ENCODE results near the gene RNF111. TPM values are rescaled to one million over a fixed set of nuclear protein-coding genes. Genes with fewer than 3 reads are reported as not detected.
A peak's percentile ranks its signal among the peaks of the same experiment; 100 is the strongest.

Gene RNF111
- total and polyA plus RNA-seq, 5 donors from 2014 or later, result 17.2 to 58.2 (median 19.8) TPM

GRCh38 chr15:58962662-58963565, 24.5 kb upstream of the RNF111 start:
- Mint-ChIP-seq H3K27me3 (peaks cover 5% of the 10 kb centered on the region), H3K27ac (peak overlapping the region in 1 of 3 donors; percentile 66), H3K4me3 (no peak overlapping the region), H3K9me3 (peaks cover 0 to 1% (median 0%) of the 10 kb centered on the region in 7 donors), H3K4me1 (no peaks in the 10 kb centered on the region), H3K36me3 (no peaks in the 10 kb centered on the region)
- Histone ChIP-seq H3K27ac (ENCODE audit: insufficient read depth, low read length, poor library complexity, severe bottlenecking) (no peak overlapping the region), H3K27me3 (ENCODE audit: control insufficient read depth, insufficient read depth, low read length) (no peaks in the 10 kb centered on the region), H3K4me1 (ENCODE audit: control insufficient read depth, insufficient read depth, low read length, poor library complexity, severe bottlenecking) (no peaks in the 10 kb centered on the region), H3K36me3 (ENCODE audit: control insufficient read depth, insufficient read depth, low read length) (no peaks in the 10 kb centered on the region), H3K9me3 (ENCODE audit: control insufficient read depth in 2 of 2, low read length in 2 of 2) (no peaks in the 10 kb centered on the region), H3K4me3 (ENCODE audit: low read depth, low read length) (no peak overlapping the region)
- DNase-seq (no peak), ATAC-seq (ENCODE audit: low read depth in 2 of 2) (no peak)

DNA sequence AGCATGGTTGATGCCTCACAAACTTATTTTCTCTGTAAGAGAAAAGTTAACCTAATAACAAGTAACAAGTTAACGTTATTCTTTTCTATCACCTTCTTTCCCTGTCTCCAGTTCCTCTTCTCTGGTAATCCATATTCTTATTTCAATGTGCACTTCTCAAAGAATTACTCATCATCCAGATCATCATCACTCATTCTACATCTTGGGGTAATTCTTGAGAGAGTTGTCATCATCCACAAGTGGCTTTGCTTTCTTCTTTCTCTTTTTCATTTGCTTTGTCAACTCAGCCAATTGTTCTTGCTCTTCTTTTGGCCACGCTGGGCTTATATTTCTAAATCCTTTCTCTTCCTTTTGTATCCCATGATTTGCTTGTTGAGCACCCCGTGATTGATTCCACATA, 20.8 kb upstream of the RNF111 start:
- Mint-ChIP-seq H3K4me1 (no peaks in the 10 kb centered on the region), H3K9me3 (peaks cover 0 to 1% (median 0%) of the 10 kb centered on the region in 7 donors), H3K27ac (peak overlapping the region in 1 of 3 donors; percentile 6), H3K4me3 (no peak overlapping the region), H3K36me3 (no peaks in the 10 kb centered on the region), H3K27me3 (peaks cover 5% of the 10 kb centered on the region)
- DNase-seq (no peak), ATAC-seq (ENCODE audit: low read depth in 2 of 2) (no peak)
- Histone ChIP-seq H3K4me3 (ENCODE audit: low read depth, low read length) (no peak overlapping the region), H3K9me3 (ENCODE audit: control insufficient read depth in 2 of 2, low read length in 2 of 2) (no peaks in the 10 kb centered on the region), H3K36me3 (ENCODE audit: control insufficient read depth, insufficient read depth, low read length) (no peaks in the 10 kb centered on the region), H3K4me1 (ENCODE audit: control insufficient read depth, insufficient read depth, low read length, poor library complexity, severe bottlenecking) (no peaks in the 10 kb centered on the region), H3K27me3 (ENCODE audit: control insufficient read depth, insufficient read depth, low read length) (no peaks in the 10 kb centered on the region), H3K27ac (ENCODE audit: insufficient read depth, low read length, poor library complexity, severe bottlenecking) (no peak overlapping the region)

DNA sequence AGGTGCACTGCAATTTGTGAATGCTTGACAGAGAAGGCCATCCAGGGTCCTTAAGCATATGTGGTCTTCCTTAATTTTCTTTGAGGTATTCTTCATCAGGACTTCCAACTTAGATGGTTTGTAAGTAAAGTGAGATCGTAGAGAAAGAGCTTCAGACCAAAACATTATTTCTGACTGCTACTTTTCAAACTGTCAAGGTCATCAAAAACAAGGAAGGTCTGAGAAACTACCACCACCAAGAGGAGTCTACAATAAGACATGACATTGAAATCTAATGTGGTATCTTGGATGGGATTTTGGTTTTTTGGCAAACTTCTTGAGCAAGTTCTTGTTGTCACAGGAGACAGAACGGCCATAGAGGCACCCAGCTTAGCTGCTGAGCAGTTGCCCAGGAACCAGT, 20.0 kb upstream of the RNF111 start:
- Mint-ChIP-seq H3K4me3 (no peak overlapping the region), H3K36me3 (no peaks in the 10 kb centered on the region), H3K27ac (no peak overlapping the region), H3K4me1 (peaks cover 0 to 5% (median 0%) of the 10 kb centered on the region in 4 donors), H3K9me3 (peaks cover 0 to 1% (median 0%) of the 10 kb centered on the region in 7 donors), H3K27me3 (peaks cover 8% of the 10 kb centered on the region)
- Histone ChIP-seq H3K4me1 (ENCODE audit: control insufficient read depth, insufficient read depth, low read length, poor library complexity, severe bottlenecking) (no peaks in the 10 kb centered on the region), H3K36me3 (ENCODE audit: control insufficient read depth, insufficient read depth, low read length) (no peaks in the 10 kb centered on the region), H3K9me3 (ENCODE audit: control insufficient read depth in 2 of 2, low read length in 2 of 2) (no peaks in the 10 kb centered on the region), H3K4me3 (ENCODE audit: low read depth, low read length) (no peak overlapping the region), H3K27ac (ENCODE audit: insufficient read depth, low read length, poor library complexity, severe bottlenecking) (no peak overlapping the region), H3K27me3 (ENCODE audit: control insufficient read depth, insufficient read depth, low read length) (no peaks in the 10 kb centered on the region)
- ATAC-seq (ENCODE audit: low read depth in 2 of 2) (no peak), DNase-seq (no peak)

DNA sequence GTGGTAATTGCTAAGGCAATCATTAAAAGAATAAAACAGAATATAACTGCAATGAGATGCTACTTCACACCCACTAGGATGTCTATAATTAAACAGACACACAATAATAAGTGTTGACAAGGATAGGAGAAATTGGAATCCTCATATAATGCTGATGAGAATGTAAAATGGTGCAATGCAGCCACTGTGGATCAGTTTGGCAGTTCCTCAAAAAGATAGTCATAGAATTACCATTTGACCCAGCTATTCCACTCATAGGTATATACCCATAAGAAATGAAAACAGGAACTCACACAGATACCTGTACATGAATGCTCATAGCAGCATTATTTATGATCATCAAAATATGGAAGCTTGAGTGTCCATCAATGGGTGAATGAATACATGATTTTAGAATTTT, 9.6 kb upstream of the RNF111 start:
- no peaks in the 10 kb centered on the region for H3K36me3 Mint-ChIP-seq

GRCh38 chr15:58980351-58980939, 7.0 kb upstream of the RNF111 start:
- Histone ChIP-seq H3K4me3 (ENCODE audit: low read depth, low read length) (peak overlapping the region; percentile 81), H3K36me3 (ENCODE audit: control insufficient read depth, insufficient read depth, low read length) (no peaks in the 10 kb centered on the region), H3K4me1 (ENCODE audit: control insufficient read depth, insufficient read depth, low read length, poor library complexity, severe bottlenecking) (peaks cover 35% of the 10 kb centered on the region), H3K27me3 (ENCODE audit: control insufficient read depth, insufficient read depth, low read length) (no peaks in the 10 kb centered on the region), H3K27ac (ENCODE audit: insufficient read depth, low read length, poor library complexity, severe bottlenecking) (no peak overlapping the region), H3K9me3 (ENCODE audit: control insufficient read depth in 2 of 2, low read length in 2 of 2) (no peaks in the 10 kb centered on the region)
- peaks cover 24 to 40% (median 33%) of the 10 kb centered on the region in 4 donors for H3K4me1 Mint-ChIP-seq
- peak overlapping the region; percentile 16 to 80 (median 64) for H3K27ac Mint-ChIP-seq
- H3K9me3 Mint-ChIP-seq, result no peaks in the 10 kb centered on the region
- H3K4me3 Mint-ChIP-seq, result peak overlapping the region in 1 of 4 donors; percentile 13
- ATAC-seq (ENCODE audit: low read depth in 2 of 2), result no peak
- peak in 2 of 3 donors; percentile 53 to 81 for DNase-seq
- no peaks in the 10 kb centered on the region for H3K36me3 Mint-ChIP-seq
- H3K27me3 Mint-ChIP-seq, result no peaks in the 10 kb centered on the region

More for the DNA sequence above, 9.6 kb upstream of the RNF111 start:
- Mint-ChIP-seq H3K4me3 (no peak overlapping the region), H3K27ac (peak overlapping the region in 1 of 3 donors; percentile 43), H3K27me3 (peaks cover 3% of the 10 kb centered on the region), H3K4me1 (peaks cover 25 to 56% (median 43%) of the 10 kb centered on the region in 4 donors), H3K9me3 (peaks cover 0 to 2% (median 0%) of the 10 kb centered on the region in 7 donors)
- Histone ChIP-seq H3K36me3 (ENCODE audit: control insufficient read depth, insufficient read depth, low read length) (no peaks in the 10 kb centered on the region), H3K4me1 (ENCODE audit: control insufficient read depth, insufficient read depth, low read length, poor library complexity, severe bottlenecking) (peaks cover 44% of the 10 kb centered on the region), H3K27ac (ENCODE audit: insufficient read depth, low read length, poor library complexity, severe bottlenecking) (no peak overlapping the region), H3K4me3 (ENCODE audit: low read depth, low read length) (no peak overlapping the region), H3K27me3 (ENCODE audit: control insufficient read depth, insufficient read depth, low read length) (no peaks in the 10 kb centered on the region), H3K9me3 (ENCODE audit: control insufficient read depth in 2 of 2, low read length in 2 of 2) (no peaks in the 10 kb centered on the region)
- ATAC-seq (ENCODE audit: low read depth in 2 of 2) (no peak), DNase-seq (no peak)

GRCh38 chr15:58981808-58982475, 5.5 kb upstream of the RNF111 start:
- H3K9me3 ChIP-seq (ENCODE audit: control insufficient read depth in 2 of 2, low read length in 2 of 2), result no peaks in the 10 kb centered on the region
- DNase-seq (peak in 2 of 3 donors; percentile 43 to 83), ATAC-seq (ENCODE audit: low read depth in 2 of 2) (peak; percentile 61 to 66)
- Mint-ChIP-seq H3K27ac (peak overlapping the region; percentile 80 to 86 (median 85)), H3K27me3 (no peaks in the 10 kb centered on the region), H3K4me1 (peaks cover 17 to 33% (median 27%) of the 10 kb centered on the region in 4 donors), H3K36me3 (no peaks in the 10 kb centered on the region), H3K4me3 (peak overlapping the region; percentile 57 to 88 (median 72)), H3K9me3 (no peaks in the 10 kb centered on the region)
- H3K4me3 ChIP-seq (ENCODE audit: low read depth, low read length), result peak overlapping the region; percentile 81
- no peaks in the 10 kb centered on the region for H3K36me3 ChIP-seq (ENCODE audit: control insufficient read depth, insufficient read depth, low read length)
- H3K27ac ChIP-seq (ENCODE audit: insufficient read depth, low read length, poor library complexity, severe bottlenecking), result peak overlapping the region; percentile 58
- peaks cover 29% of the 10 kb centered on the region for H3K4me1 ChIP-seq (ENCODE audit: control insufficient read depth, insufficient read depth, low read length, poor library complexity, severe bottlenecking)
- H3K27me3 ChIP-seq (ENCODE audit: control insufficient read depth, insufficient read depth, low read length), result no peaks in the 10 kb centered on the region

DNA sequence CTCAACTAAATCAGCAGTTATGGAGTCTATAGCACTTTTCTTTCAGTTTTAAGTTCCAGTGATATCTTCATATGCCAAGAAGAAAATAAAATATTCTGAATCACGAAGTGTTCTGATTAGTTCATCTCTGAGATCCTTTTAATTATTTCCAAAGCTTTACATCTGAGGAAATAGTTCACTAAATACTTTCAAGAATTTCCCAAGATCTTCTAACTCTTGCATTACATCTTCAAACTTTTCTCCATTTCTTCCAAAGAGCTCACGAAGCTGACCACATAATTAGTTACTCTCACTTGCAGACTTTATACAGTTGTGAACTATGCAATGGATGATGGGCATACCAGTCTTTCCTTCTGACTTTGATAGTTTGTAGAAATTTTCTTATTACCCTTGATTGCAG, 4.2 kb upstream of the RNF111 start:
- Histone ChIP-seq H3K4me1 (ENCODE audit: control insufficient read depth, insufficient read depth, low read length, poor library complexity, severe bottlenecking) (peaks cover 26% of the 10 kb centered on the region), H3K27me3 (ENCODE audit: control insufficient read depth, insufficient read depth, low read length) (no peaks in the 10 kb centered on the region), H3K27ac (ENCODE audit: insufficient read depth, low read length, poor library complexity, severe bottlenecking) (no peak overlapping the region), H3K9me3 (ENCODE audit: control insufficient read depth in 2 of 2, low read length in 2 of 2) (no peaks in the 10 kb centered on the region), H3K4me3 (ENCODE audit: low read depth, low read length) (no peak overlapping the region), H3K36me3 (ENCODE audit: control insufficient read depth, insufficient read depth, low read length) (no peaks in the 10 kb centered on the region)
- ATAC-seq (ENCODE audit: low read depth in 2 of 2), result no peak
- Mint-ChIP-seq H3K27me3 (peaks cover 3% of the 10 kb centered on the region), H3K36me3 (peaks cover 2% of the 10 kb centered on the region), H3K9me3 (no peaks in the 10 kb centered on the region), H3K27ac (peak overlapping the region in 1 of 3 donors; percentile 41), H3K4me1 (peaks cover 22 to 41% (median 29%) of the 10 kb centered on the region in 4 donors), H3K4me3 (peak overlapping the region in 2 of 4 donors; percentile 28 to 43)
- DNase-seq, result no peak

Measured in CD4-positive, CD25-positive, alpha-beta regulatory T cell (primary cell).